22Rv1 (cell line): ENCODE data around the gene HTR3D.

Source experiments
- CTCF ChIP-seq: fragments of 450-650 bp; IDR thresholded peaks from 2 replicates; pipeline ENCODE4 v1.5.1; 2017; ENCODE audit warnings: mild to moderate bottlenecking
- ZFX ChIP-seq: fragments of 450-650 bp; IDR thresholded peaks from 2 replicates; pipeline ENCODE4 v1.6.1; 2017; ENCODE audit warnings: antibody characterized with exemption, borderline replicate concordance

- TF ChIP-seq CTCF (no peak), ZFX (no peak)
Observed at GRCh38 chr3:184004476-184004875, 27.1 kb upstream of the HTR3D start.
